ENCODE results near the gene AHCYL2. TPM values are rescaled to one million over a fixed set of nuclear protein-coding genes. Genes with fewer than 3 reads are reported as not detected.
A peak's percentile ranks its signal among the peaks of the same experiment; 100 is the strongest.

Gene AHCYL2
- total and polyA plus RNA-seq, 7 experiments from 2014 or later = 8.6 to 22.2 (median 20.1) TPM

- POLR2A ChIA-PET = no interaction called here
- no peaks in the 10 kb centered on the region for H3K27me3 Mint-ChIP-seq
- Histone ChIP-seq H3K27ac (ENCODE audit: low read depth, low read length) (no peak overlapping the region), H3K4me3 (ENCODE audit: low read length) (no peak overlapping the region), H3K36me3 (ENCODE audit: control insufficient read depth in 2 of 3, insufficient read depth in 3 of 3, low read length in 3 of 3) (no peaks in the 10 kb centered on the region), H3K9me3 (ENCODE audit: control insufficient read depth in 2 of 3, low read length in 3 of 3) (no peaks in the 10 kb centered on the region), H3K27me3 (ENCODE audit: control insufficient read depth in 2 of 2, insufficient read depth in 2 of 2, low read length in 2 of 2) (no peaks in the 10 kb centered on the region), H3K4me1 (ENCODE audit: control insufficient read depth in 2 of 2, insufficient read depth in 2 of 2, low read length in 2 of 2) (no peaks in the 10 kb centered on the region)
- H3K27ac Mint-ChIP-seq = no peak overlapping the region
- DNase-seq (no peak), ATAC-seq (no peak)
- H3K4me1 Mint-ChIP-seq = no peaks in the 10 kb centered on the region
- no peak overlapping the region for H3K4me3 Mint-ChIP-seq
- no peaks in the 10 kb centered on the region for H3K9me3 Mint-ChIP-seq
- peaks cover 0 to 9% (median 0%) of the 10 kb centered on the region in 5 donors for H3K36me3 Mint-ChIP-seq
- intact Hi-C loops (cut with micrococcal nuclease) = no loop called here
- CTCF ChIA-PET = interaction anchor here (0.6 to 0.9 kb wide), 2 partner anchors 10 to 89 kb away, joined by 3 read pairs; no protein-coding TSS in a partner anchor
Measured at GRCh38 chr7:129461809-129462208, 237.0 kb downstream of the AHCYL2 start.

- no peaks in the 10 kb centered on the region for H3K27me3 Mint-ChIP-seq
- no peaks in the 10 kb centered on the region for H3K4me1 Mint-ChIP-seq
- CTCF ChIA-PET = interaction anchor here (1.0 kb wide), 1 partner anchor 9 kb away, joined by 3 read pairs; no protein-coding TSS in a partner anchor
- DNase-seq (no peak), ATAC-seq (no peak)
- no peaks in the 10 kb centered on the region for H3K9me3 ChIP-seq (ENCODE audit: control insufficient read depth in 2 of 3, low read length in 3 of 3)
- no peaks in the 10 kb centered on the region for H3K27me3 ChIP-seq (ENCODE audit: control insufficient read depth in 2 of 2, insufficient read depth in 2 of 2, low read length in 2 of 2)
- no peak overlapping the region for H3K4me3 ChIP-seq (ENCODE audit: low read length)
- POLR2A ChIA-PET = no interaction called here
- no peaks in the 10 kb centered on the region for H3K9me3 Mint-ChIP-seq
- intact Hi-C loops (cut with micrococcal nuclease) = no loop called here
- no peak overlapping the region for H3K27ac Mint-ChIP-seq
- H3K36me3 ChIP-seq (ENCODE audit: control insufficient read depth in 2 of 3, insufficient read depth in 3 of 3, low read length in 3 of 3) = no peaks in the 10 kb centered on the region
- H3K4me1 ChIP-seq (ENCODE audit: control insufficient read depth in 2 of 2, insufficient read depth in 2 of 2, low read length in 2 of 2) = no peaks in the 10 kb centered on the region
- peaks cover 0 to 9% (median 0%) of the 10 kb centered on the region in 5 donors for H3K36me3 Mint-ChIP-seq
- H3K4me3 Mint-ChIP-seq = no peak overlapping the region
- H3K27ac ChIP-seq (ENCODE audit: low read depth, low read length) = no peak overlapping the region
Measured at GRCh38 chr7:129462420-129462819, 237.6 kb downstream of the AHCYL2 start.

GRCh38 chr7:129464194-129464593 is 239.4 kb downstream of the AHCYL2 start:
- H3K9me3 Mint-ChIP-seq = no peaks in the 10 kb centered on the region
- ATAC-seq (no peak), DNase-seq (no peak)
- intact Hi-C loops (cut with micrococcal nuclease) = no loop called here
- no peaks in the 10 kb centered on the region for H3K36me3 ChIP-seq (ENCODE audit: control insufficient read depth in 2 of 3, insufficient read depth in 3 of 3, low read length in 3 of 3)
- no peak overlapping the region for H3K27ac ChIP-seq (ENCODE audit: low read depth, low read length)
- H3K9me3 ChIP-seq (ENCODE audit: control insufficient read depth in 2 of 3, low read length in 3 of 3) = no peaks in the 10 kb centered on the region
- H3K27me3 Mint-ChIP-seq = no peaks in the 10 kb centered on the region
- POLR2A ChIA-PET = no interaction called here
- no peak overlapping the region for H3K27ac Mint-ChIP-seq
- no peak overlapping the region for H3K4me3 ChIP-seq (ENCODE audit: low read length)
- CTCF ChIA-PET = interaction anchor here (0.8 kb wide), 1 partner anchor 166 kb away, joined by 3 read pairs; no protein-coding TSS in a partner anchor
- H3K36me3 Mint-ChIP-seq = no peaks in the 10 kb centered on the region
- H3K4me1 Mint-ChIP-seq = no peaks in the 10 kb centered on the region
- no peak overlapping the region for H3K4me3 Mint-ChIP-seq
- no peaks in the 10 kb centered on the region for H3K27me3 ChIP-seq (ENCODE audit: control insufficient read depth in 2 of 2, insufficient read depth in 2 of 2, low read length in 2 of 2)
- no peaks in the 10 kb centered on the region for H3K4me1 ChIP-seq (ENCODE audit: control insufficient read depth in 2 of 2, insufficient read depth in 2 of 2, low read length in 2 of 2)

GRCh38 chr7:129465080-129465479 is 240.2 kb downstream of the AHCYL2 start:
- ChIA-PET POLR2A (no interaction called here), CTCF (interaction anchor here (0.8 kb wide), 1 partner anchor 167 kb away, joined by 3 read pairs; no protein-coding TSS in a partner anchor)
- Histone ChIP-seq H3K4me1 (ENCODE audit: control insufficient read depth in 2 of 2, insufficient read depth in 2 of 2, low read length in 2 of 2) (no peaks in the 10 kb centered on the region), H3K4me3 (ENCODE audit: low read length) (no peak overlapping the region), H3K27ac (ENCODE audit: low read depth, low read length) (no peak overlapping the region), H3K36me3 (ENCODE audit: control insufficient read depth in 2 of 3, insufficient read depth in 3 of 3, low read length in 3 of 3) (no peaks in the 10 kb centered on the region), H3K27me3 (ENCODE audit: control insufficient read depth in 2 of 2, insufficient read depth in 2 of 2, low read length in 2 of 2) (no peaks in the 10 kb centered on the region), H3K9me3 (ENCODE audit: control insufficient read depth in 2 of 3, low read length in 3 of 3) (no peaks in the 10 kb centered on the region)
- H3K4me3 Mint-ChIP-seq = no peak overlapping the region
- no peak overlapping the region for H3K27ac Mint-ChIP-seq
- peaks cover 0 to 2% (median 0%) of the 10 kb centered on the region in 7 donors for H3K4me1 Mint-ChIP-seq
- no peak for DNase-seq
- ATAC-seq = no peak
- H3K9me3 Mint-ChIP-seq = no peaks in the 10 kb centered on the region
- intact Hi-C loops (cut with micrococcal nuclease) = no loop called here
- H3K27me3 Mint-ChIP-seq = no peaks in the 10 kb centered on the region
- no peaks in the 10 kb centered on the region for H3K36me3 Mint-ChIP-seq

GRCh38 chr7:129466796-129467195 is 242.0 kb downstream of the AHCYL2 start:
- ATAC-seq (no peak), DNase-seq (no peak)
- ChIA-PET POLR2A (interaction anchor here (0.7 kb wide), 1 partner anchor 13 kb away, joined by 3 read pairs; no protein-coding TSS in a partner anchor), CTCF (interaction anchor here (0.7 kb wide), 1 partner anchor 168 kb away, joined by 3 read pairs; no protein-coding TSS in a partner anchor)
- Histone ChIP-seq H3K27ac (ENCODE audit: low read depth, low read length) (no peak overlapping the region), H3K4me3 (ENCODE audit: low read length) (no peak overlapping the region), H3K4me1 (ENCODE audit: control insufficient read depth in 2 of 2, insufficient read depth in 2 of 2, low read length in 2 of 2) (no peaks in the 10 kb centered on the region), H3K36me3 (ENCODE audit: control insufficient read depth in 2 of 3, insufficient read depth in 3 of 3, low read length in 3 of 3) (no peaks in the 10 kb centered on the region), H3K27me3 (ENCODE audit: control insufficient read depth in 2 of 2, insufficient read depth in 2 of 2, low read length in 2 of 2) (no peaks in the 10 kb centered on the region), H3K9me3 (ENCODE audit: control insufficient read depth in 2 of 3, low read length in 3 of 3) (no peaks in the 10 kb centered on the region)
- peaks cover 0 to 12% (median 0%) of the 10 kb centered on the region in 7 donors for H3K4me1 Mint-ChIP-seq
- no peaks in the 10 kb centered on the region for H3K36me3 Mint-ChIP-seq
- H3K27ac Mint-ChIP-seq = no peak overlapping the region
- intact Hi-C loops (cut with micrococcal nuclease) = no loop called here
- no peaks in the 10 kb centered on the region for H3K27me3 Mint-ChIP-seq
- no peak overlapping the region for H3K4me3 Mint-ChIP-seq
- no peaks in the 10 kb centered on the region for H3K9me3 Mint-ChIP-seq

GRCh38 chr7:129468087-129468486 is 243.3 kb downstream of the AHCYL2 start:
- DNase-seq (no peak), ATAC-seq (no peak)
- Histone ChIP-seq H3K9me3 (ENCODE audit: control insufficient read depth in 2 of 3, low read length in 3 of 3) (no peaks in the 10 kb centered on the region), H3K4me1 (ENCODE audit: control insufficient read depth in 2 of 2, insufficient read depth in 2 of 2, low read length in 2 of 2) (no peaks in the 10 kb centered on the region), H3K27me3 (ENCODE audit: control insufficient read depth in 2 of 2, insufficient read depth in 2 of 2, low read length in 2 of 2) (no peaks in the 10 kb centered on the region), H3K4me3 (ENCODE audit: low read length) (no peak overlapping the region), H3K27ac (ENCODE audit: low read depth, low read length) (no peak overlapping the region), H3K36me3 (ENCODE audit: control insufficient read depth in 2 of 3, insufficient read depth in 3 of 3, low read length in 3 of 3) (no peaks in the 10 kb centered on the region)
- Mint-ChIP-seq H3K27ac (peak overlapping the region in 1 of 9 donors; percentile 13), H3K9me3 (no peaks in the 10 kb centered on the region), H3K27me3 (no peaks in the 10 kb centered on the region), H3K4me3 (no peak overlapping the region), H3K4me1 (peaks cover 0 to 12% (median 0%) of the 10 kb centered on the region in 7 donors), H3K36me3 (no peaks in the 10 kb centered on the region)
- ChIA-PET CTCF (interaction anchor here (7.2 kb wide), 1 partner anchor 100 kb away, joined by 67 read pairs; no protein-coding TSS in a partner anchor), POLR2A (no interaction called here)
- intact Hi-C loops (cut with micrococcal nuclease) = no loop called here

- Mint-ChIP-seq H3K27ac (no peak overlapping the region), H3K9me3 (no peaks in the 10 kb centered on the region), H3K27me3 (no peaks in the 10 kb centered on the region), H3K4me3 (no peak overlapping the region), H3K4me1 (peaks cover 0 to 12% (median 0%) of the 10 kb centered on the region in 7 donors), H3K36me3 (no peaks in the 10 kb centered on the region)
- ATAC-seq (no peak), DNase-seq (no peak)
- POLR2A ChIA-PET = no interaction called here
- H3K4me3 ChIP-seq (ENCODE audit: low read length) = no peak overlapping the region
- intact Hi-C loops (cut with micrococcal nuclease) = no loop called here
- H3K27ac ChIP-seq (ENCODE audit: low read depth, low read length) = no peak overlapping the region
- H3K9me3 ChIP-seq (ENCODE audit: control insufficient read depth in 2 of 3, low read length in 3 of 3) = no peaks in the 10 kb centered on the region
- H3K4me1 ChIP-seq (ENCODE audit: control insufficient read depth in 2 of 2, insufficient read depth in 2 of 2, low read length in 2 of 2) = no peaks in the 10 kb centered on the region
- no peaks in the 10 kb centered on the region for H3K27me3 ChIP-seq (ENCODE audit: control insufficient read depth in 2 of 2, insufficient read depth in 2 of 2, low read length in 2 of 2)
- no peaks in the 10 kb centered on the region for H3K36me3 ChIP-seq (ENCODE audit: control insufficient read depth in 2 of 3, insufficient read depth in 3 of 3, low read length in 3 of 3)
- CTCF ChIA-PET = interaction anchor here (0.6 to 7.2 kb wide), 2 partner anchors 12 to 100 kb away, joined by 5 to 67 read pairs; no protein-coding TSS in a partner anchor
Measured at GRCh38 chr7:129468547-129468946, 243.7 kb downstream of the AHCYL2 start.

All from naive thymus-derived CD4-positive, alpha-beta T cell (primary cell).